Stomach (tissue), 4 donors: ENCODE measurements around the gene TMOD1.

Experiments used
- CTCF ChIP-seq, 7 experiments: fragments of 450-650 bp in 4 of 7; fragments of 200-600 bp in 3 of 7; sonication (generic) in 3 of 7; IDR thresholded peaks; one replicate each; pipeline ENCODE4 v1.5.1; 2016 to 2019; ENCODE audit warnings: antibody characterized with exemption in 7 of 7, control low read depth in 2 of 7, mild to moderate bottlenecking in 1 of 7
- EP300 ChIP-seq: sonication (generic); formaldehyde crosslinking; IDR thresholded peaks from one replicate; pipeline ENCODE4 v1.6.1; 2017; ENCODE audit warnings: antibody characterized with exemption
- POLR2A ChIP-seq, 4 donors: fragments of 450-650 bp; IDR thresholded peaks; one replicate each; pipeline ENCODE4 v1.6.1; 2016; ENCODE audit warnings: antibody characterized with exemption in 4 of 4, control low read depth in 2 of 4, mild to moderate bottlenecking in 1 of 4, moderate library complexity in 1 of 4
- POLR2AphosphoS5 ChIP-seq, 3 donors: sonication (generic); formaldehyde crosslinking; IDR thresholded peaks; one replicate each; pipeline ENCODE4 v1.6.1; 2016; ENCODE audit warnings: antibody characterized with exemption in 3 of 3

- TF ChIP-seq POLR2A (IDR thresholded peaks at IDR 0.05) (no peak), CTCF (IDR thresholded peaks at IDR 0.05) (no peak), EP300 (no peak), POLR2AphosphoS5 (IDR thresholded peaks at IDR 0.05) (no peak)
These were observed 39.3 kb upstream of the TMOD1 start for GRCh38 chr9:97462159-97462558.
